ENCODE measurements around the gene SLC26A4.

Gene SLC26A4

DNA sequence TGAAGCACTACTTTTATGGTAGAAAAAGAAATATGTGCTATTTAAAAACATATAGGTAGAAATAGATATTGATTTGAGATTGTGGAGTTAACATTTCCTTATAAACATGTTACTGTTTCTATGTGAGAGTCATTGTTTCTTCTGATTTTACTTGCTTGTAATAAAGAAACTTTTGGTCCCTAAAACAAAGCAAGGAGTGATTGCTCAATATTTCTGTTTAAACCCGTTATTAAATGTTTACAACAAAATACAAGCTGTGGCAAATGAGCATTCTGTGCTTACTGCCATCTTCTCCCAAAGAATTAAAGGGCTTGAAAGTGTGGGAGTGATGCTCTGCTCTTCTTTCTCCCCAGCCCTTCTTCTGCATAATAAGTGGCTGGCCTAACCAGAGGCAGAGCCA, 60.7 kb downstream of the SLC26A4 start:
- Mint-ChIP-seq H3K9me3 (no peaks in the 10 kb centered on the region), H3K4me3 (no peak overlapping the region), H3K36me3 (no peaks in the 10 kb centered on the region), H3K27me3 (no peaks in the 10 kb centered on the region), H3K4me1 (no peaks in the 10 kb centered on the region), H3K27ac (no peak overlapping the region)
- DNase-seq (ENCODE audit: low spot score in 2 of 2) (no peak), ATAC-seq (ENCODE audit: low read depth) (no peak)

GRCh38 chr7:107723255-107723654, 62.6 kb downstream of the SLC26A4 start:
- no peaks in the 10 kb centered on the region for H3K9me3 Mint-ChIP-seq
- no peaks in the 10 kb centered on the region for H3K36me3 Mint-ChIP-seq
- no peak overlapping the region for H3K4me3 Mint-ChIP-seq
- ATAC-seq (ENCODE audit: low read depth) (no peak), DNase-seq (ENCODE audit: low spot score in 2 of 2) (no peak)
- H3K4me1 Mint-ChIP-seq: no peaks in the 10 kb centered on the region
- no peak overlapping the region for H3K27ac Mint-ChIP-seq
- H3K27me3 Mint-ChIP-seq: peaks cover 6% of the 10 kb centered on the region

DNA sequence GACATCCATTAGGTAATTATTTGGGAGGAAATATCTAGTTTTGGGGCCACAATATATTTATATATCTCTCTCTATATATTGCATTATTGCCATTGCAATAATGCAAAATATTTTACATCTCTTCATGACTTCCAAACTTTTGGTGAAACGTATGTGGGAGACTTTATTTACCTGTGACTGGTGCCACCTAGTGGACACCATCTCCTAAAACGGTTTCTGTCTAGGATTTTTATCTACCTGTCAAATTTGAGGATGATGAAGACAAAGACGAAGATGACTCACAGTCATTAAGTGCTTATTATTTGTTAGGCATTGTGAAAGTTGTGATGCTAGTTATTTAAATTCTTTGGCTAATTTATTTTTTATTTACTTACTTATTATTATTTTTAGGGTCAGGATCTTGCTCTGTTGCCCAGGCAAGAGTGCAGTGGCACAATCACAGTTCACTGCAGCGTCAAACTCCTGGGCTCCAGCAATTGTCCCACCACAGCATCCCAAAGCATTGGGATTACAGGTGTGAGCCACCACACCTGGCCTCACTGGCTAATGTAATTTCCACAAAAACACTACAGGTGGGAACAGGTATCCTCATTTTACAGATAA, 64.6 kb downstream of the SLC26A4 start:
- no peaks in the 10 kb centered on the region for H3K9me3 Mint-ChIP-seq
- DNase-seq (ENCODE audit: low spot score in 2 of 2) (peak; percentile 34 to 53), ATAC-seq (ENCODE audit: low read depth) (peak; percentile 64)
- H3K27me3 Mint-ChIP-seq: peaks cover 6% of the 10 kb centered on the region
- H3K36me3 Mint-ChIP-seq: no peaks in the 10 kb centered on the region
- H3K4me1 Mint-ChIP-seq: no peaks in the 10 kb centered on the region
- H3K27ac Mint-ChIP-seq: no peak overlapping the region
- H3K4me3 Mint-ChIP-seq: no peak overlapping the region

GRCh38 chr7:107726356-107727130, 65.9 kb downstream of the SLC26A4 start:
- no peak for DNase-seq (ENCODE audit: low spot score in 2 of 2)

GRCh38 chr7:107728276-107728675, 67.6 kb downstream of the SLC26A4 start:
- Mint-ChIP-seq H3K4me3 (no peak overlapping the region), H3K27ac (no peak overlapping the region), H3K9me3 (no peaks in the 10 kb centered on the region), H3K27me3 (peaks cover 6% of the 10 kb centered on the region), H3K36me3 (no peaks in the 10 kb centered on the region), H3K4me1 (no peaks in the 10 kb centered on the region)
- DNase-seq (ENCODE audit: low spot score in 2 of 2) (no peak), ATAC-seq (ENCODE audit: low read depth) (no peak)

More at GRCh38 chr7:107726356-107727130, 65.9 kb downstream of the SLC26A4 start:
- no peak overlapping the region for H3K4me3 Mint-ChIP-seq
- no peak for ATAC-seq (ENCODE audit: low read depth)
- peaks cover 6% of the 10 kb centered on the region for H3K27me3 Mint-ChIP-seq
- H3K9me3 Mint-ChIP-seq: no peaks in the 10 kb centered on the region
- H3K27ac Mint-ChIP-seq: no peak overlapping the region
- H3K4me1 Mint-ChIP-seq: no peaks in the 10 kb centered on the region
- H3K36me3 Mint-ChIP-seq: no peaks in the 10 kb centered on the region

GRCh38 chr7:107742678-107743566, 82.3 kb downstream of the SLC26A4 start:
- ATAC-seq (ENCODE audit: low read depth): peak; percentile 31
- H3K4me1 Mint-ChIP-seq: peaks cover 20% of the 10 kb centered on the region
- H3K27ac Mint-ChIP-seq: peak overlapping the region; percentile 97
- no peaks in the 10 kb centered on the region for H3K9me3 Mint-ChIP-seq
- H3K4me3 Mint-ChIP-seq: peak overlapping the region; percentile 98
- H3K27me3 Mint-ChIP-seq: no peaks in the 10 kb centered on the region
- DNase-seq (ENCODE audit: low spot score in 2 of 2): no peak
- peaks cover 3% of the 10 kb centered on the region for H3K36me3 Mint-ChIP-seq

- ATAC-seq (ENCODE audit: low read depth) (peak; percentile 84), DNase-seq (ENCODE audit: low spot score in 2 of 2) (peak; percentile 96 to 97)
- Mint-ChIP-seq H3K9me3 (no peaks in the 10 kb centered on the region), H3K36me3 (peaks cover 3% of the 10 kb centered on the region), H3K27ac (peak within 1 kb of the TSS; percentile 97), H3K4me1 (peaks cover 20% of the 10 kb centered on the region), H3K4me3 (peak within 1 kb of the TSS; percentile 98), H3K27me3 (no peaks in the 10 kb centered on the region)
Observed at GRCh38 chr7:107743567-107744344, 83.1 kb downstream of the SLC26A4 start, which contains the start of gene CBLL1. Gene CBLL1, plus strand, starts transcription at chr7:107744142. Its CDS starts 22 bp downstream, at chr7:107744164.

DNA sequence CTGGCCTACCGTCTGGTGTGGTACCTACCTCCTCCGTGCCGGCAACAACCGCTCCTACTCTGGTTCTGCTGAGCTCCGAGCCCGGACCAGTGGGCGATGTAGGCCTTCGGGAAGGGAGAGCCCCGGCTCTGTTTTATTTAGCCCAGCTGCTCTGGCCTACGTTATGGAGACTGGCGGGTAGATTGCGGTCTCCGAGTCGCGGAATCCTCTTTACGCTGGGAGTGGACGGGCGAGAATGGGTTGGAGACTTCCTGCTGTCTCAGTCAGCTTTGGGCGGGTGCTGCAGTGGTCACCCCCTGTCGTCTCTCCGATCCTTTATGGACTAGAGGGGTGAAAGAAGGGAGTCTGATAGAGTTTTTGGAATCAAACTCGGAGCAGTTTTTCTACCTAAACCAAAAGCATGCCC, 83.7 kb downstream of the SLC26A4 start:
- peak; percentile 43 for ATAC-seq (ENCODE audit: low read depth)
- Mint-ChIP-seq H3K36me3 (peaks cover 3% of the 10 kb centered on the region), H3K27ac (peak overlapping the region; percentile 97), H3K4me1 (peaks cover 20% of the 10 kb centered on the region), H3K27me3 (no peaks in the 10 kb centered on the region), H3K9me3 (no peaks in the 10 kb centered on the region), H3K4me3 (peak overlapping the region; percentile 98)
- no peak for DNase-seq (ENCODE audit: low spot score in 2 of 2)

- peaks cover 20% of the 10 kb centered on the region for H3K4me1 Mint-ChIP-seq
- peak overlapping the region; percentile 97 for H3K27ac Mint-ChIP-seq
- no peaks in the 10 kb centered on the region for H3K9me3 Mint-ChIP-seq
- no peak for DNase-seq (ENCODE audit: low spot score in 2 of 2)
- no peaks in the 10 kb centered on the region for H3K27me3 Mint-ChIP-seq
- H3K36me3 Mint-ChIP-seq: peaks cover 13% of the 10 kb centered on the region
- ATAC-seq (ENCODE audit: low read depth): no peak
- peak overlapping the region; percentile 53 for H3K4me3 Mint-ChIP-seq
Observed at GRCh38 chr7:107746006-107746405, 85.4 kb downstream of the SLC26A4 start.

GRCh38 chr7:107751113-107751512, 90.5 kb downstream of the SLC26A4 start:
- Mint-ChIP-seq H3K9me3 (no peaks in the 10 kb centered on the region), H3K4me1 (peaks cover 6% of the 10 kb centered on the region), H3K36me3 (peaks cover 22% of the 10 kb centered on the region), H3K4me3 (no peak overlapping the region), H3K27ac (no peak overlapping the region), H3K27me3 (no peaks in the 10 kb centered on the region)
- no peak for DNase-seq (ENCODE audit: low spot score in 2 of 2)
- no peak for ATAC-seq (ENCODE audit: low read depth)

DNA sequence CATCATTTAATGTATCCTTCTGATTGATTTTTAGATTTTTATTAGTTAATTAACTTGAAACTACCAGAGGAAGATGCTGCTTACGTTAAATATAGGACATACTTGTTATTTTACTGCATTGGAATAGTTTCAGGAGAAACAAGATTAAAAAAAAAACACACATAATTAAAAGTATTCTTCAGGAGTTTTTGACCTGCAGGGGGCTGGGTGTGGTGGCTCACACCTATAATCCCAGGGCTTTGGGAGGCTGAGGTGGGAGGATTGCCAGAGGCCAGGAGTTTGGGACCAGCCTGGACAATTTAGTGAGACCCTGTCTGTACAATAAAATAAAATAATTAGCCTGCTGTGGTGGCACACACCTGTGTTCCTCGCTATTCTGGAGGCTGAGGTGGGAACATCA, 94.0 kb downstream of the SLC26A4 start:
- no peak for DNase-seq (ENCODE audit: low spot score in 2 of 2)
- Mint-ChIP-seq H3K36me3 (peaks cover 38% of the 10 kb centered on the region), H3K9me3 (no peaks in the 10 kb centered on the region), H3K4me1 (peaks cover 3% of the 10 kb centered on the region), H3K4me3 (no peak overlapping the region), H3K27ac (no peak overlapping the region), H3K27me3 (no peaks in the 10 kb centered on the region)
- no peak for ATAC-seq (ENCODE audit: low read depth)

DNA sequence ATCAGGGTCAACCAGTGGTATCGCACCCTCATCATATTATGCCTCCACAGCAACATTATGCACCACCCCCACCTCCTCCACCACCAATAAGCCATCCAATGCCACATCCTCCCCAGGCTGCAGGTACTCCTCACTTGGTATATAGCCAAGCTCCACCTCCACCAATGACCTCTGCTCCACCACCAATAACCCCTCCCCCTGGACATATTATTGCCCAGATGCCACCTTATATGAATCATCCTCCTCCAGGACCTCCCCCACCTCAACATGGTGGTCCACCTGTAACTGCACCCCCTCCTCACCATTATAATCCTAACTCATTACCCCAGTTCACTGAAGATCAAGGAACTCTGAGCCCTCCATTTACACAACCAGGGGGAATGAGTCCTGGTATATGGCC, 98.0 kb downstream of the SLC26A4 start:
- no peaks in the 10 kb centered on the region for H3K4me1 Mint-ChIP-seq
- ATAC-seq (ENCODE audit: low read depth): no peak
- H3K9me3 Mint-ChIP-seq: no peaks in the 10 kb centered on the region
- no peaks in the 10 kb centered on the region for H3K27me3 Mint-ChIP-seq
- DNase-seq (ENCODE audit: low spot score in 2 of 2): no peak
- H3K36me3 Mint-ChIP-seq: peaks cover 20% of the 10 kb centered on the region
- H3K27ac Mint-ChIP-seq: no peak overlapping the region
- H3K4me3 Mint-ChIP-seq: no peak overlapping the region

DNA sequence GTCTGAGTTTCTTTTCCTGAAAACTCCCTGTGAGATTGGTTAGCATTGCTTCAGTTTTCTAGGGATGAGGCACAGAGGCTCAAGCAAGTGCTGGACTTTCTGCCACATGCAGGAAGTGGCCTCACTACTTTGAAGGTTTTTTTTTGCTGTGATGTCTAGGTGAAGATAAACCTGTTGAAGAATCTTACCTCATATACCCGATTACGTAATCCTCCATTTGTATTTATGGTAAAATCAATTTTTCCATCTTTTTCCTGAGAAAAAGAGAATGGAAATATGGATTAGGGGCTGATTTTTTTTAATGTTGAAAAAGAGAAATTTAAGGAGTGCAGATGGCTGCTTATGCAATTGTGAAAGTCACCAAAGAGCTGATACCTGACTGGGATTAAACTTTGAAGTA, 106.8 kb downstream of the SLC26A4 start:
- ATAC-seq (ENCODE audit: low read depth): no peak
- Mint-ChIP-seq H3K4me1 (no peaks in the 10 kb centered on the region), H3K27me3 (peaks cover 2% of the 10 kb centered on the region), H3K4me3 (no peak overlapping the region), H3K9me3 (no peaks in the 10 kb centered on the region), H3K36me3 (no peaks in the 10 kb centered on the region), H3K27ac (no peak overlapping the region)
- DNase-seq (ENCODE audit: low spot score in 2 of 2): no peak
